Naive B cell (primary cell): Measurements from ENCODE around the gene GPR39. TPM values are rescaled to one million over a fixed set of nuclear protein-coding genes. Genes with fewer than 3 reads are reported as not detected.
A peak's percentile ranks its signal among the peaks of the same experiment; 100 is the strongest.

Experiments used
- ATAC-seq, 2 donors: fragments of 150-1000 bp; cut with Tn5 transposase; 2 replicates each; pipeline ENCODE4 v1.10.0; 2021; ENCODE audit warnings: low read depth in 2 of 2, mild to moderate bottlenecking in 2 of 2, moderate library complexity in 2 of 2
- DNase-seq: peaks from one replicate; pipeline ENCODE4 v3.0.0; 2022
- H3K27ac Mint-ChIP-seq, 6 donors: one replicate each; pipeline ENCODE4 v1.8.0; 2020 to 2022; ENCODE audit warnings: mild to moderate bottlenecking in 6 of 6, mixed read lengths in 6 of 6, moderate library complexity in 5 of 6, inconsistent platforms in 2 of 6
- H3K27me3 Mint-ChIP-seq, 3 donors: one replicate each; pipeline ENCODE4 v1.8.0; 2021 to 2022; ENCODE audit warnings: mixed read lengths in 3 of 3, mild to moderate bottlenecking in 1 of 3
- H3K36me3 Mint-ChIP-seq, 2 donors: one replicate each; pipeline ENCODE4 v1.8.0; 2020 to 2022; ENCODE audit warnings: mixed read lengths in 2 of 2, inconsistent platforms in 1 of 2, mild to moderate bottlenecking in 1 of 2
- H3K4me1 Mint-ChIP-seq, 3 donors: one replicate each; pipeline ENCODE4 v1.8.0; 2020 to 2022; ENCODE audit warnings: mixed read lengths in 3 of 3, inconsistent platforms in 1 of 3, mild to moderate bottlenecking in 1 of 3, moderate library complexity in 1 of 3
- H3K4me3 Mint-ChIP-seq, 8 donors: one replicate each; pipeline ENCODE4 v1.8.0; 2020 to 2022; ENCODE audit warnings: mild to moderate bottlenecking in 8 of 8, mixed read lengths in 8 of 8, moderate library complexity in 8 of 8, inconsistent platforms in 2 of 8
- H3K9me3 Mint-ChIP-seq, 7 donors: one replicate each; pipeline ENCODE4 v1.8.0; 2020 to 2022; ENCODE audit warnings: mixed read lengths in 7 of 7, mild to moderate bottlenecking in 5 of 7, inconsistent platforms in 2 of 7, moderate library complexity in 1 of 7
- polyA plus RNA-seq, 6 donors: library from polyadenylated mRNA; unstranded; fragments of 300-500 nt; fragmentation: Illumina TruSeq; gene quantifications; one replicate each; pipeline ENCODE4 v1.2.3, GENCODE V29; 2021; ENCODE audit warnings: low read depth in 6 of 6

Gene GPR39
- not detected for polyA plus RNA-seq

GRCh38 chr2:132416723-132417395 is at the start of gene GPR39:
Gene GPR39 (plus strand): TSS chr2:132416805.
- Mint-ChIP-seq H3K27me3 (peaks cover 19 to 51% (median 41%) of the 10 kb centered on the region in 3 donors), H3K4me1 (no peaks in the 10 kb centered on the region), H3K9me3 (peaks cover 0 to 4% (median 0%) of the 10 kb centered on the region in 7 donors), H3K36me3 (peaks cover 0 to 7% of the 10 kb centered on the region in 2 donors), H3K27ac (no peak within 1 kb of the TSS), H3K4me3 (peak within 1 kb of the TSS in 2 of 8 donors; percentile 41 to 47)
- DNase-seq: no peak
- no peak for ATAC-seq

DNA sequence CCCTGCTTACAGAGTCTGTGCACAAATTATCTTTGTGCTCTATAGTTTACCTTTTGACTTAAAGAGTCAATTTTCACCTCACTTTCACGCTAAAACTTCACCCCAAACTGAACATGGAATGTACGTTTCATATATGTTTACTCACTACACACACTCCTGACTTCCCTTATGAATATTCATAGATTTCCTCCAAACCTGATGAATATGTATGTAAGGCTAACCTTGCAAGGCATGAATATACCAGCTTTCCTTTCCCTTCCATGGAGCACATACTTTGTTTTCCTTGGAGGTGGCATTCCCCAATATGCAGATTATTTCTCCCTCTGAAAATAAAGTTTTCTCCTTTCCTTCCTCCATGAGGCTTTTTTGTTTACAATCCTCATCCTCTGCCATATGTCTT is 48.4 kb upstream of the GPR39 start:
- Mint-ChIP-seq H3K27ac (no peak overlapping the region), H3K4me1 (no peaks in the 10 kb centered on the region)
- DNase-seq: no peak

DNA sequence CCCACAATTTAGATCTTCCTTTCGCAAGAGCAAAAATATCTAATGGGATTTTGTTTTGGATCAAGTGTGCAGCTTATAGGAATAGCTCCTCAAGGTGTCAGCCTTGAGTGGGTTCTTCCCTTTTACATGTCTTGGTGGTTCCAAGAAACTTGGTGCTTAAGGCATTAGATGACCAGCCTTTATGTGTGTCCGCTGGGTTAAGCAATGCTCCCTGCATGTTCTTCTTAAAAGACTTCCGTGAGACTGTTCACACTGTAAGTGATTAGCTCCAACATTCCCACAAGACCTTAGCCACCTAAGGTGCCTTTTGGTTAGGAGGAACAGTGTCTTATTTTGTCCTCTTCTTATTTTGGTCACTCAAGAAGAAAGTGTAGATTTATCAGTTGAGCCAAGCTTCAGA is 44.3 kb upstream of the GPR39 start:
- H3K4me1 Mint-ChIP-seq: no peaks in the 10 kb centered on the region
- no peaks in the 10 kb centered on the region for H3K36me3 Mint-ChIP-seq
- DNase-seq (no peak), ATAC-seq (no peak)
- H3K27ac Mint-ChIP-seq: no peak overlapping the region
- peaks cover 0 to 3% (median 0%) of the 10 kb centered on the region in 7 donors for H3K9me3 Mint-ChIP-seq
- no peak overlapping the region for H3K4me3 Mint-ChIP-seq
- H3K27me3 Mint-ChIP-seq: no peaks in the 10 kb centered on the region

More for the DNA sequence above, 48.4 kb upstream of the GPR39 start:
- H3K9me3 Mint-ChIP-seq: peaks cover 3 to 30% (median 13%) of the 10 kb centered on the region in 7 donors
- no peak for ATAC-seq
- H3K4me3 Mint-ChIP-seq: no peak overlapping the region
- H3K27me3 Mint-ChIP-seq: peaks cover 0 to 5% (median 0%) of the 10 kb centered on the region in 3 donors
- no peaks in the 10 kb centered on the region for H3K36me3 Mint-ChIP-seq

DNA sequence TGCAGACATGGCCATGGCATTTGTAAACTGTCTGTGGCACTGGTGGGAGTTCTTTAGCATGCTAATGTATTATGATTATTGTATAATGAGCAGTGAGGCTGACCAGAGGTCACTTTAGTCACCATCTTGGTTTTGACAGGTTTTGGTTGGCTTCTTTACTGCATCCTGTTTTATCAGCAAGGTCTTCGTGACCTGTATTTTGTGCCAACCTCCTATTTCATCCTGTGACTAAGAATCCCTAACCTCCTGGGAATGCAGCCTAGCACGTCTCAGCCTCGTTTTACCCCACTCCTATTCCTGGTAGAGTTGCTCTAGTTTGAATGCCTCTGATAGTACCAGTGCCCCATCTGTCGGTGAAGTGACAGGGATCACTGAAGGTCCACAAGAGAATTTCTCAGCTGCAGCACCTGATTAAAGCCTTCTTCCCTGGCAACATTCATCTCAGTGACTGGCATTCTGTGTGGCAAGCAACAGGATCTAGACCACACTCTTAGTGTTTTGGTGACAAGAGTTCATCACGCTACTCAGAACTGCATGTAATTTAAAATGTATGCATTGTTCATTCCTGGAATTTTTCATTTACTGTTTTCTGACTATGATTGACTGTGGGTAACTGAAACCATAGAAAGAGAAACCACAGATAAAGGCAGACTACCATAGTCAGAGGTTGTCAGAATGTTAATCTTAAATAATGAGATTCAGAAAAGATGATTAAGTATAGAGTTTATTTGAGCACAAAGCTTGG is 43.0 kb upstream of the GPR39 start:
- DNase-seq (no peak), ATAC-seq (no peak)
- no peaks in the 10 kb centered on the region for H3K36me3 Mint-ChIP-seq
- no peaks in the 10 kb centered on the region for H3K27me3 Mint-ChIP-seq
- no peak overlapping the region for H3K27ac Mint-ChIP-seq
- H3K9me3 Mint-ChIP-seq: peaks cover 0 to 3% (median 0%) of the 10 kb centered on the region in 7 donors
- no peaks in the 10 kb centered on the region for H3K4me1 Mint-ChIP-seq
- H3K4me3 Mint-ChIP-seq: no peak overlapping the region

- DNase-seq (no peak), ATAC-seq (no peak)
- Mint-ChIP-seq H3K36me3 (no peaks in the 10 kb centered on the region), H3K27ac (no peak overlapping the region), H3K4me3 (no peak overlapping the region), H3K9me3 (peaks cover 0 to 3% (median 0%) of the 10 kb centered on the region in 7 donors), H3K4me1 (no peaks in the 10 kb centered on the region), H3K27me3 (no peaks in the 10 kb centered on the region)
These were observed 42.5 kb upstream of the GPR39 start for GRCh38 chr2:132374151-132374550.

DNA sequence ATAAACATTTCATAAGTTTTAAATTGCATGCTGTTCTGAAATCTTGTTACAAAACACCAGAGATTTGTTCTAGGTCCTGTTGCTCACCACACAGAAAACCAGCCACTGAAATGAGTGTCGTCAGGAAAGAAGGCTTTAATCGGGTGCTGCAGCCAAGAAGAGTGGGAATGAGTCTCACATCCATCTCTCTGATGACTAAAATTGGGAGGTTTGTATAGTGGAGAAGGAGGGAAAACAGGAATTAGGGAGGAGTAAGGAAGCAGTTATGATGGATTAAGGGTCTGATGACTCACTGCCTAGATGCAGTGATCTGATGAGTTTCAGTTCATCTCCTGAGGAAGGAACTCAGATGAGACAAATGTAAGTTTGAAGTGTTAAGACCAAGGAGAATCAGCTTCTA is 42.1 kb upstream of the GPR39 start:
- no peak for DNase-seq
- no peaks in the 10 kb centered on the region for H3K27me3 Mint-ChIP-seq

DNA sequence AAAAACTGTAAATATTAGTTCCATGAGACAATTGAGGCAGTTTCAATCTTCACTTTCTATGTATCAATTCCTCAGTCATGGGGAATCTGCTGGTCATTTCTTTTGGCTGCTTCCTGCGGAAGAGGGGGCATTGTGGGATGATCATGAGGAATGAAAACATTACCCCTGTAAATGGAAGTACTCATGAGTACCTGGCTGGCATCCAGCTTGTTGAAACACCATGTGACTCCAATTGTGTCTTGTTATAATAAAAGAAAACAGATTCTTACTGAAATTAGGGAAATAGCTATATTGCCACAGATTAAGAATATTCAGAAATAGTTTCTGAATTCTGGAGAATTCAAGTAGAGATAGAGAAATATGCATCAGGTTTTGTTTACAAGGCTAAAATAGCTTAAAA is 41.6 kb upstream of the GPR39 start:
- Mint-ChIP-seq H3K9me3 (peaks cover 0 to 6% (median 6%) of the 10 kb centered on the region in 7 donors), H3K27me3 (no peaks in the 10 kb centered on the region), H3K36me3 (no peaks in the 10 kb centered on the region), H3K4me1 (no peaks in the 10 kb centered on the region), H3K27ac (no peak overlapping the region), H3K4me3 (no peak overlapping the region)
- DNase-seq (no peak), ATAC-seq (no peak)

More for the DNA sequence above, 42.1 kb upstream of the GPR39 start:
- Mint-ChIP-seq H3K9me3 (peaks cover 0 to 3% (median 2%) of the 10 kb centered on the region in 7 donors), H3K4me3 (no peak overlapping the region), H3K4me1 (no peaks in the 10 kb centered on the region), H3K27ac (no peak overlapping the region), H3K36me3 (no peaks in the 10 kb centered on the region)
- ATAC-seq: no peak

GRCh38 chr2:132381376-132381775 is 35.2 kb upstream of the GPR39 start:
- Mint-ChIP-seq H3K9me3 (peaks cover 4 to 14% (median 6%) of the 10 kb centered on the region in 7 donors), H3K27ac (no peak overlapping the region)
- no peak for ATAC-seq

DNA sequence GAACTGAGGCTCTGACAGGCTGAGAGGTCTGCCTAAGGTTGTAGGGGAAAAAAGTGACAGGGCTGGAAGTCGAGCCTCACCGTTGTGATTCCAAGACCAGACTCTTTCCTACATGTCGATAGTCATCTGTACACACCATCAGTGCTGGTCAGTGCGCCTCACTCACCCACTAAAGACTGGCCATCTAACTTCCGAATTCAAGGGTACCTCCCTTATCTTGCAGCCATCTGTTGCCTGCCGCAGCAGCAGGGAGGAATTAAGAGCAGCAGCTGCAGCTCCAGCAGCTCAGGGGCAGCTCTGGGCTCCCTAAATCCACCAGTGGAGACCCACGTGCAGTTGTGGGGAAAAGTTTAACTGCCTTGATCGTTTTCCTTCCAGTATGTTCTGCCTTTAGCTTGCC is 32.6 kb upstream of the GPR39 start:
- H3K27ac Mint-ChIP-seq: peak overlapping the region in 2 of 6 donors; percentile 41 to 83
- H3K4me1 Mint-ChIP-seq: peaks cover 10 to 18% (median 14%) of the 10 kb centered on the region in 3 donors
- no peak for DNase-seq
- H3K9me3 Mint-ChIP-seq: peaks cover 5 to 23% (median 8%) of the 10 kb centered on the region in 7 donors
- peak overlapping the region in 1 of 8 donors; percentile 7 for H3K4me3 Mint-ChIP-seq
- no peaks in the 10 kb centered on the region for H3K27me3 Mint-ChIP-seq
- no peaks in the 10 kb centered on the region for H3K36me3 Mint-ChIP-seq
- no peak for ATAC-seq

More at GRCh38 chr2:132381376-132381775, 35.2 kb upstream of the GPR39 start:
- Mint-ChIP-seq H3K4me3 (no peak overlapping the region), H3K4me1 (peaks cover 10 to 18% (median 14%) of the 10 kb centered on the region in 3 donors), H3K27me3 (no peaks in the 10 kb centered on the region), H3K36me3 (no peaks in the 10 kb centered on the region)
- DNase-seq: no peak

DNA sequence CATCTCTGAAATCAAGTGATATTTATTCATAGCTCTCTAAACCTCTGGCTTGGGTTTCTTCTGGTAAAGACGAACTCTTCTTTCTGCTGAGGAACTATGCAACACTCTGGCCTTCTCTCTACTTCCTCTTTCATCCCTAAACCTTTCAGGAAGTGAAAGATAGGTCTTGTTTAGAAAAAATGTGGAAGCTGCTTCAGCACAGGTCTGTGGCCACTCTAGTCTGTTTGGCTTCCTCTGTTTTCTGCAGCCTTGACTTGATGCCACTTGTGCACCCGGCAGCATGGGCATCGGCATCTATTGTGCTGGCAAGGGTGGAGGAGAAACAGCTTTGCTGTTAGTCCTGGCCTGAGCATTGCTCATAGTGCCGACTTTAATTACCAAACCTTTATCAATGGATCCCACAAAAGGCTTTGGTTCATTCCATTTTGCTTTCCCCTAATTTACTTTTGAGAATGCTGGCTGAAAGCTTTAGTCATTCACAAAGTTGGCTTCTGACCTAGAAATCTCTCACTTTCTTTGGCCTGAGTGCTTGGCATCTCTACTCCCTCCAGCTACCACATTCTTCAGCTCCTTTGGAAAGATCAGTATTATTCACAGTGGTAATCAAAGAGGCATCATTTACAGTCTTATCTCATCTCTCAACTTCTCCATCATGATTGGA is 32.0 kb upstream of the GPR39 start:
- Mint-ChIP-seq H3K27me3 (no peaks in the 10 kb centered on the region), H3K9me3 (peaks cover 3 to 20% (median 10%) of the 10 kb centered on the region in 7 donors), H3K27ac (peak overlapping the region in 1 of 6 donors; percentile 41), H3K4me3 (peak overlapping the region in 2 of 8 donors; percentile 0 to 7), H3K4me1 (peaks cover 10 to 18% (median 14%) of the 10 kb centered on the region in 3 donors), H3K36me3 (no peaks in the 10 kb centered on the region)
- ATAC-seq (peak in 1 of 2 donors; percentile 58), DNase-seq (no peak)

DNA sequence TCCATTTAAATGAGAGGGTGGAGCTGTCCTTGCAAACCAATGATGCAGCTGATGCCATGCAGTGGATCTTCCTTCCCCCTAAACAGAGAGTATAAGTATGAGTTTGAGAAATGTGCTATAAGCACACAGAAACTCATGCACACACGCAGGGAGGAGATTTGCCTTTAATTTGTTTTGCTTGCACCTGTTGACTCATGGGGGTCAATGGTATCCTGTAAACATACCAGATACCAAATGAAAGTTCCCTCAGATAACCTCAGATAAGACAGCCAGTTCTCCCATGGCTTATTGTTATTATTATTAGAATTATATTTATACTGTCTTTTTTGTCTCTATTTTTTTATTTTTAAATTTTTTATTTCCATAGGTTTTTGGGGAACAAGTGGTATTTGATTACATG is 29.5 kb upstream of the GPR39 start:
- no peak for ATAC-seq

DNA sequence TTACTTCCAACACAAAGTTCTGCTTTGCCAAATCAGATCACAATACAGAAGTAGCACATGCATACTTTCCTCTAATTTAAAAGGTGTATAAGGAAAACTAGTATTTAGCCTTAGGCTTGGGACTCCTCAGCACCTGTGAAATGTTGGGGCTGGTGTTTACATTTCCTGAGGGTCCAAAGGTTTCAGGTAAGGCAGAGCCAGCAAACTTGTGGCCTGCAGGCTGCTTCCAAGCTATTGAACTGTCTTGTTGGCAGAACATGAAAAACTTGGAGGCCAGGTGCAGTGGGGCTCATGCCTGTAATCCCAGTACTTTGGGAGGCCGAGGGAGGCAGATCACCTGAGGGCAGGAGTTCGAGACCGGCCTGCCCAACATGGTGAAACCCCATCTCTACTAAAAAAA is 26.5 kb upstream of the GPR39 start:
- Mint-ChIP-seq H3K4me1 (peaks cover under 1 to 3% (median 1%) of the 10 kb centered on the region in 3 donors), H3K4me3 (no peak overlapping the region), H3K9me3 (peaks cover 0 to 11% (median 4%) of the 10 kb centered on the region in 7 donors), H3K36me3 (no peaks in the 10 kb centered on the region), H3K27ac (no peak overlapping the region), H3K27me3 (no peaks in the 10 kb centered on the region)
- ATAC-seq: no peak
- DNase-seq: no peak

More for the DNA sequence above, 29.5 kb upstream of the GPR39 start:
- Mint-ChIP-seq H3K27ac (no peak overlapping the region), H3K36me3 (no peaks in the 10 kb centered on the region), H3K27me3 (no peaks in the 10 kb centered on the region), H3K9me3 (peaks cover 0 to 11% (median 6%) of the 10 kb centered on the region in 7 donors), H3K4me1 (peaks cover 10 to 18% (median 14%) of the 10 kb centered on the region in 3 donors), H3K4me3 (no peak overlapping the region)
- no peak for DNase-seq

GRCh38 chr2:132391378-132391777 is 25.2 kb upstream of the GPR39 start:
- Mint-ChIP-seq H3K27me3 (no peaks in the 10 kb centered on the region), H3K4me1 (no peaks in the 10 kb centered on the region), H3K27ac (no peak overlapping the region), H3K9me3 (peaks cover 0 to 20% (median 4%) of the 10 kb centered on the region in 7 donors), H3K4me3 (no peak overlapping the region), H3K36me3 (no peaks in the 10 kb centered on the region)
- ATAC-seq (no peak), DNase-seq (no peak)
